ENCODE results near the gene EIF4E3. TPM values are rescaled to one million over a fixed set of nuclear protein-coding genes. Genes with fewer than 3 reads are reported as not detected.

EIF4E3 gene
- total RNA-seq, 1 donor from 2014 or later, result 15.7 TPM

DNA sequence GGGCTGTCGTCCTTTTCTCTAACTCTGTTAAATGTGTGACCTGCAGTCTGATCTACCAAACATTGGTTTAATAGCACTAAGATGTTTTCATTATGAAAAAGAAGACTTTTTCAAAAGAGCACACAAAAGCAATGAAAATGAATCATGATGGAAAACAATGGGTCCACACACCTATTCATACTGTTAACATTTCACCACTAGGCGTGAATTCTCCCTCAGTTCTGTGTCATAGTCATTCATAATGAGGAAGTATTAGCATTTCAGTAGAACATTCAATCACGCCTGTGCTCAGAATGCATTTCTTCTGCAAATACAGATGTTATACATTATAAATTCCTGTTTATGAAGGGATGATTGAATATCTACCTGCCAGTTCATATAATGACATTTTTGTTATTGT, 35.9 kb downstream of the EIF4E3 start:
- ATAC-seq, result peak; percentile 89

DNA sequence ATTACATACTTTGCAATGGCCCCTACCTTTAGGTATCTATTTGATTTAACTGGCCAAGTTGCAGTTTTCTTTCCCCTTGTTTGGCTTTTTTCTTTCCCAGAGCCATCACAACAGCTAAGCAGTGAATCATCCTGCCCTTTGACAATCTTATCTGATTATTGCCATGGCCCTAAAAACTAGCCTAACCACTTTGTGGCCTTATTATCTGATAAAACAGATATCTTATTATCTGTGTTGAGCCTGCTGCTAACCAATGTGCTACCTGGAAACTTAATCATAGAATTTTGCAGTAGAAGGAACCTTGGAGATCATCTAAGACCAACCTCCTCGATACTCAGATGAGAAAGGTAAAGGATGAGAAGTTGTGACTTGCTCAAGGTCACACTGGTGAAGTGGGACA, 37.1 kb downstream of the EIF4E3 start:
- no peak for ATAC-seq

DNA sequence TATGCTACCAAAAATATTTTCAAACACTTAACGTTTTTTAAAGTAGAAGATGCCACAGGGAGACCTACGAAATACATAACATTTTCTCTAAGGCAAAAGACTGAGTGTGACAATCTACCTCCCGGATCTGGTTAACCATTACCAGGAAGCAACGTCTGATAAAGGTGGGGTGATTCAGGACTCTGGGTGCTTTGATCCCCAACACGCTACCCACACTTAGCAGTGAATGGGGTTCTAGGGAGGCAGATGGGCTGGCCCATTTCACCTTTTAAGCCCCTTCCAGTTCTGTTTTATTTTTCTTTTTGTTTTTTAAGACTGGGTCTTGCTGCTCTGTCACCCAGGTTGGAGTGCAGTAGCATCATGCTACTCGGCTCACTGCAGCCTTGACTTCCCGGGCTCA, 39.5 kb downstream of the EIF4E3 start:
- no peak for ATAC-seq

DNA sequence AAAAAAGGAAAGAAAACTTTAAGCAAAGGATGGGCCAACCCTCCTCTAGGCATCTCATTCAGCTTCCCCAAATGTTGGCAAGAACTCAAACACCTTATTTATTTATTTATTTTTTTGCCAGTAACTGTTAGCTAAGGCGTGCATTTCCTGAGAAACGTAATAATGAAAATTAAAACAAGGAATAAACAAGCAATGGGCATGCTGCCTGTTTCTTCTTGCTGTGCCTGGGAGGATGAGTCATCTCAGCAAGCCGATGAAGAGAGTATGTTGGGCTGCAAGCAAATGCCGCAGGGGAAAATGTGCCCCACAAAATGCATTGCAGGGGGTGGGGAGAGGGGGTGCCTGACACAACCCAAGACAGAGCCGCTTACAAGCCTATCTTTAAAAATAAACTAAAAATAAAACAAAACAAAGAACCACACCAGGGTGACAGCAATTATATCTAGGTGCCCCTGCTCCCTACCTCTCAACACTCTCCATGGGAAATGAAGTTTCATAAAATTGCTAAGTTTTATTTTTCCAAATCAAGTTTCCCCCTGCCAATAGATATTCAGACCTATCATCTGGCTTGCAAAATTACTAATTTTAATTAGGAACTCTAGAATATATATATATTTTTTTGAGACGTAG, 40.3 kb downstream of the EIF4E3 start:
- peak; percentile 38 for ATAC-seq

DNA sequence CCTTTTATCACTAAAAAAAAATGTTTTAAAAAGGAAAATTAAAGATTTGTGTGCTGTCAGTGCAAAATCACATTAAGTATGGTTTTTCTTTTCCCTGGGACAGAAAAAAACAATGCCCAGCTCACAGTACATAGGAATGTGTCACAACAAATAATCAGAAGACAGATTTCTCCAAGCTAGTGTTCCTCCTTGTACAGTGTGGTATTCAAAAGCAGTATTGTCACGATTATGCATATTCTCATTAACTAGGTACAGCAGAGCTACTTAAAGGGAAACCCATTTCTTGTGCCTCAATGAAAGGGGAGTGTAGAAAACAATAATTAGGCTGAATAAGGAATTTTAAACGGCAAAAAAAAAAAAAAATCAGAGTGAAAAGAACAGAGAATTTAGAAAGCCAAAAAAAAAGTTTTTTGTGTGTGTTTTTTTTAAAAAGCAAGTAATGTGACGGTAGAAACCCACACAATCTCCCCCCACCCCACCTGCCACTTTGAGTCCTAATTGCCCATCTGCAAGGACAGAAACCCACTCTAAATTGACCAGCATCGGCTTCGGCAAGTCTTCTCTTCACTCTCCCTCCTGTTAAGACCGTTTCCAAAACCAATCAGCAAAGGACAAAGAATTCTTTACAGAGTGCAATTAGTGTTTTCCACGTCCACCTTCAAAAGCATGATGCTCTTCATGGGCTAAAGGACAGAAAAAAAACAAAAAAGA, 41.0 kb downstream of the EIF4E3 start:
- ATAC-seq, result no peak

DNA sequence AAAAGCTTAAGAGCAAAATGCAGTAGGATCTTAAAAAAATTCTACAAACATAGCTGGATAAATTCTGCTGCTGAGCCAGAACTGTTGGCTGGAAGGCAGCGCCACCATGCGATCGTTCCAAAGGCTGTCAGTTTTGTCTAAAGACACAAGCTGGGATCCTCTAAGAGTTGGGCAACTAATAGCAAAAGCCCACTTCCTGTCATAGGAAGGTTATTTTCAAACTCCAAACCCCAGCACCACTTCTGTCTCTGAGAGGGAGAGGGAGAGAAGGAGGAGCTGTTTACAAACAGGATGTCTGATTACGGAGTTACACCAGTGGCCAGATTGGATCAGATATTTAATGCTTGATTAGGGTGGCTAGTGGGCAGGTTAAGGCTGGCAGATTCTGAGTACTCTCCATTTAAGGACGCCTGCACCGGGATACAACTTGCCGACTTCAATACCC, 44.0 kb downstream of the EIF4E3 start:
- ATAC-seq, result peak; percentile 54

DNA sequence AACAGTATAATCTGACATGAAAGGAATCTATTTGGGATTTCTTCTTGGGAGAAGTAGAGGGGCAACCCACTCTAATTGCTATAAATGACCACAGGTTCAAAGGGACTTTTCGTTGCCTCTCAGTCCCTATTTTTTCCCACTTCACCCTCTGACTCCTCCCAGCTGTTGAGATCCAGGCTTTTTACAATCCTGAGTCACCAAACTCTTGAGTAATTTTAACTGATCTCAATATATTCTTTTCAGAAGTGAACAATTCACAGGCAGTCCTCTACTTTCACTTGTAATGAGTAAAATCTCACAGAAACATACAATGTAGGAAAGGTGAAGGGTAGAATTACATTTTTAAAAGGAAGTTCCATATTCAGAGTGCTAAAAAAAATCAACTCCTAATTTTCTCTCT, 44.6 kb downstream of the EIF4E3 start:
- ATAC-seq, result no peak

DNA sequence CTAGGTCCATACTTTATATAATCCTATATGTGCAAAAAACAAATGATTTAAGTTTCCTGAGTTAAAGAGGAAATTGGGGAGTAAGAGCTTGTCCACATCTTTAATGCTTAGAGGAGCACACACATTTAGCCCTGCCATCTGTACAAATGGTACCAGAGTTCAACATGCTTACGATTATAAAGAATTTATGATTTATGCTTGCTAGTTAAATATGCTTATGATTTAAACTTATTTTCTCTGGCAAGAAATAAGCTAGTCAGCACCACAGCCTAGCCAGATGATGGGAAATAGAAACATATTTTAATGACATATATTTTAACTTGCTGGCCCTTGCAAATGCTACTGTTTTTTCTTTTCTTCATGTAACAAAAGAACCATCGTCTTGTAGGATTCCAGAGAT, 48.3 kb downstream of the EIF4E3 start:
- no peak for ATAC-seq

DNA sequence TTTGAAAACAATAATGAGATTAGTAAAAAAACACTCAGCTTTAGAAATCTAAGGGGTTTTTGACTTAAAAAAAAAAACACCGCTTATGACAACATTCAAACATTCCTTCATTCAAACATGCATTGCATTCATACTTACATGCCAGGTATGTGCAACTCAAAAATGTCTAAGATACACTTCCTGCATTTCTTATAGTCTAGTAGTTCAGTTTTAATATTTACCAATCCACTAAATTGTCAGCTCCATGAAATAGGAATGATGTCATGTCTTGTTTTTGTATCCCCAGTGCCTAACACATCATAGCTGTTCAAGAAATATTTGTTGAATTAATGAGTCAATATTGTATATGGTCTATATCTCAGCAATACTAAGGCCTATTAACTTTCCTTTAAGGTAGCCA, 51.7 kb downstream of the EIF4E3 start:
- no peak for ATAC-seq

DNA sequence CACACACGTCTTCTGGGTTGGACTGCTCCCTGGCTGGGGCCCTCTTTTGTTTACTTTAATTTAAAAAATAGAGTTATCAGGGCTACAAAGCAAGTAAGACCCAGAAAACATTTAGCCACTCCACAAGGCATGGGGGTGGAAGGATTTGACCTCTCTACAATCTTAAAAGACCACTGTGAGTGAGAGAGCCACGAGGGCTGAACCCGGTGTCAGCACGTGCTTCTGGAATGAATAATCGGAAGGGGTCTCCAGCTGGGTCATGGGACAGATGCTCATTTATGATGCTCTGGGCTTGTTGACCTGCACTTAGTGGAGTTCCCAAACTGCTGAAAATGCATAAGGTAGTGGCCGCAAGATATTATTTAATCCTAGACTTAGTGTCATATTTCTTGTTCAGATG, 52.4 kb downstream of the EIF4E3 start:
- no peak for ATAC-seq

DNA sequence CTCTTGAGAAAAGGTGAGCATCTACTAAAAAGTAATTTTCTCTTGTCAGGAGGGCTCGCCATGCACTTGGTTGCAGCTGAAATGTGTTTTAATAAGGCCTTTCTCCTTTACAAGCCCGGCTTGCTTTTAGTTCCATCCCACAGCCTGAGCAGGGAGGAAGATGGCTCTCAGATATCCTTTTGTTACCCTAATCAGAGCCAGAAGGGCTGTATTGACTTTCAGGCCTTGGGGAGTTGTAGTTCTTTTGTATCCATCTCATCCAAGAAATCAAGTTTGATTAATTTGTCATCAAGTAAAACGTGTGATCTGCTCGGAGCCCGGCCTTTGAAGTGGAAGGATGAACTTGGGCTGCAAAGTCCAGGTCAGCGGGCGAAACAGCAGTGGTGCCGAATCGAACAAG, 52.9 kb downstream of the EIF4E3 start:
- no peak for ATAC-seq

DNA sequence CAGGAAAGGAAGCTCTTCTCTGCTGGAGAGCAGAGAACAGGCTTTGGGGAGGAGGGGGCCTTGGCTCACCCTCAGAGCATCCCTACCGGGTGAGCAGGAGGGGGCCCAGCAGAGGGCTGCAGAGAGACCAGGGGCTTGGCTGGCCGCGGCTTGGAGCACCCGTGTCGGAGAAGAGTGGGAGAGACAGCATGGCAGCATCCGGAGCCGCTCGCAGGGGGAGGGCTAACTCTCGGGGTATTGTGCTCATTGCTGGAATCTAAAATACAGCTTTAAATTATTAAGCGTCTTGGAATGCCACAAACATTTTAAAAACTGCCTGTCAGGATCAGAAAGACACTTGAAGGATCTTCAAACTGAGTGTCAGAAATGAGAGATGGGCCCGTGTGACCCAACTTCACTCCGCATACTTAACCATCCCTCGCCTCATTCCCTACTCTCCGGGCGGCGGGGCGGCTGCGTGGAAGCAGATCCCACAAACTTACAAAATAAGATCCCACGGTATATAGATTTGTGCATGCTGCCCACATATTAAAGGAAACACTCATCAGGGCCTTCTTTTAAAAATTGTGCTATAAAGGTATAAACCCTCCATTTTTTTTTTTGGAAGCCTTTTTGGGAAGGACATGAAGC, 53.9 kb downstream of the EIF4E3 start:
- ATAC-seq, result no peak

DNA sequence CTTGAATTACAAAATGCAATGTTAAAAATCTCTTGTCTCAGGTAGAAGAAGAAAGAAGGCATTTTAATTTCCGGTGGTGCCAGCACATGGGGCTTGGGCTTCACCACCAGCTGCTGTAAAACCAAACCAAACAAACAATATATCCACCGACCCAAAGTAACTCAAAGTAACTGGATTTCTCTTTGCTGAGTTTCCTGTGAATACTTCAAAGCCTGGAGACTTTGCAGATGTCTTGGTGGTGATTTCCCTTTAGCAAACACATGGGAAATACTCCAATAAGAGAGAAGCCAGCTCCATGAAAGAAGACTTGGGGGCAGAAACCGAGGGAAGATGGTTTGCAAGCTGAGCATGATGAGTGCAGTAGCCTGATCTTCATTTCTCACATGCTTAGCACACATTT, 62.6 kb downstream of the EIF4E3 start:
- no peak for ATAC-seq

DNA sequence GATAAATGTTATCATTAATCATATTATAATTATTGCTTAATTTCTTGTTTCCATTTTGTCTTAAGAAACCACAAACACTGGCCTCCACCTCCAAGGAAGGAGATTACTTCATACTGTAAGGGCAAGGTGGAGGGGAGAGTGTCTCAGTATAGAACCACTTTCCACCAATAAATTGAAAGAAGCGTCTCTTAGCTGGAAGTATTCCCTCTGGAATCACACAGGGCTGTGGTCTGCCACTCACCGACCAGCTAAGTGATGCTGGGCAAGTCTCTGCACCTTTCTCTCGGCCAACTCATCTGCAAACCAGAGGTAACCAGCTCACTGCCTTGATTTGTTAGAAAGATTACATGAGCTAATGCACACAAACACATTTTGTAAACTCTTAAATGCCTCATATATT, 63.1 kb downstream of the EIF4E3 start:
- ATAC-seq, result no peak

DNA sequence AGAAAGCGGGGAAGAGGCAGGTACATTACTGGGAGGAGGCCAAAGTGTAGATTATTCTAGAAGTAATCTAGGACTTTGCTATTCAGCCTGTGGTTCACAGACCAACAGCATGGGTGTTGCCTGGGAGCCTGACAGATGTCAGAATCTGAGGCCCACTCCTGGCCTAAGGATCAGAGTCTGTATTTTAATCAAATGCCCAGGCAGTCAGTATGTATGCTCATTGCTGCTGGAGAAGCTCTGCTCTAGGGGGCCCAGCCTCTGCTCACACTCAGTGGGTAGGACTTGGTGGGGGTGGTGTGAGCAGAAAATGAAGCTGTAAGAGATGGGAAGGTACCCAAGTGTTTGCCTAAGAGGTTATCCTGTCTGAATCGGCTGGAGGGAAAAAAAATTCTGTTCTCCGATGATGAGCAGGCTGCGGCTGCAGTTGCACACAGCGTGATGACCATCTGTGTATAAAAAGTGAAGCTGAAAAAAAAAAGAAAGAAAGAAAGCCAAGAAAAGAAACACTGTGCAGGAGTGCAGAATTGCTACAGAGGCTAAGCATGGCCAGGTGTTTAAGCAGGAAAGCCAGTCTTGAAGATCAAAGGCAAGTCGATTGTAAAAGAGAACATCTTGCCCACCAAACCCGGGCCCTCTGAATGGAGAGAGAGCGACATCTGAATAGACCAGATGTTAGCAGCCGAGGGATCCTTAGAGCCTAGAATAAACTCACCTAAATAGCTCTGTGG, 65.2 kb downstream of the EIF4E3 start:
- ATAC-seq, result no peak

DNA sequence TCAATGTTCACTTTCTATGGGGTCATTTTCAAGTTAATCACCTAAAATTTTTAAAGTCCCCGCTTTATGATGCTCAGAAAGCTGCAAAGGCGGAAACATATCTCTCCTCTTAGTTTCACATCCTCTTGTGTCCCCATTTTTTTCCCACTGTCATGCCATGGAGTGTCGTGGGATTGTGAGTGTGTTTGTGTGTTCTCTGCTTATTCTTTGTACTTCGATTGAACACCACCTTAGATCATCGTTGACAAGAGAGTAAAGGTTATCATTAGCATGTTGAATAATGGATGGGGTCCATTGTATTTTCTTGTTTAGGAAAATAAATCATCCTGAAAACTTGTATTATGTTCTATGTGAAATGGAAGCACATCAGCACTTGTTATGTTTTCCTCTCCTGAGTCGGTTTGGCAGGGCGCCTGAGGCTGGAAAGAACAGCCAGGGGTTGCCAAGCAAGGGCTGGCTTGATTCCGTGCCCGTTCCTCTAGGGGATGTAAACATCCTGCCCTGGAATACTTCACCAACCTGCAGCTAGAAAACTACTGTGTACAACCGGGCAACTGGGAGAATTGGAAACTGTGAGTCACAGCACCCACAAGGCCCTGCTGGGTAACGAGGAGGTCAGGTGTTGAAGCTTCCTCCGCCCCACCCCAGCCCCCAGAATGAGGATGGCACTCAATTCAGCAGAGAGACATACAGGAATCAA, 67.2 kb downstream of the EIF4E3 start:
- peak; percentile 87 for ATAC-seq

DNA sequence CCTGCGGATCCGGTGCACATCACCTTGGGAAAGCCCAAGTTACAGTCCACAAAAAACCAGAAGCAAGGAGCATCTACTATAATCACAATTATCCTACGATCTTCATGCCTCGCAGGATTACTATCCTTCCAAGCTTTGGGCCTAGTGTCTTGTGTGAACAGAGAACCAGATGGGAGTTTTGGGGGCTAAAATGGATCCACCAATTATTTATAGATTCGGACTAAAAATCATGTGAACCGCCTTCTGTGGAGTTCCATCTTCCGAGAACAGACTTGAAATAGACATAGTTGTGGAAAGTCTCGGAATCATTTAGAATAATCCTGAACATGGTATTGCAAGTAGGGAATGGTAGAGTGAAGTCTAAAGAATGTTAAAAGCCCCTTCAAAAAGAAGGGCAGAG, 70.1 kb downstream of the EIF4E3 start:
- no peak for ATAC-seq

DNA sequence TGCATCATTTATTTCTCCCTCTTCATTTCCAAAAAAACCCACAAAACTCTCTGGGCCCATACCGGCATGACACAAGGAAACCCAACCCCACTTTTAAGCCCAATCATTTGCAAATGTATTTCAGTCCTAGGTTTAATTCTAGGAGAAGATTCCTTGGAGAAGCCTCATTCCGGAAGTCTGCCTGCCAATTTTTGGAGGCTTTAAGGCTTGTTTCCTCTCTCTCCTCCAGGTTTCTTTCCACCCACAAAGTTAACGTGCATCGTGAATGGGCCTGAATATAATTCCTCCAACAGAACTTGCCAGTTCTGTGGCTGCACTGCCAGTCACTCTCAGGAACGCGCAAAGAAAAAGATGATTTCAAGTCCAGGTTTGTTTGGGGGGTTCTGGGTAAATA, 71.8 kb downstream of the EIF4E3 start:
- ATAC-seq, result no peak

DNA sequence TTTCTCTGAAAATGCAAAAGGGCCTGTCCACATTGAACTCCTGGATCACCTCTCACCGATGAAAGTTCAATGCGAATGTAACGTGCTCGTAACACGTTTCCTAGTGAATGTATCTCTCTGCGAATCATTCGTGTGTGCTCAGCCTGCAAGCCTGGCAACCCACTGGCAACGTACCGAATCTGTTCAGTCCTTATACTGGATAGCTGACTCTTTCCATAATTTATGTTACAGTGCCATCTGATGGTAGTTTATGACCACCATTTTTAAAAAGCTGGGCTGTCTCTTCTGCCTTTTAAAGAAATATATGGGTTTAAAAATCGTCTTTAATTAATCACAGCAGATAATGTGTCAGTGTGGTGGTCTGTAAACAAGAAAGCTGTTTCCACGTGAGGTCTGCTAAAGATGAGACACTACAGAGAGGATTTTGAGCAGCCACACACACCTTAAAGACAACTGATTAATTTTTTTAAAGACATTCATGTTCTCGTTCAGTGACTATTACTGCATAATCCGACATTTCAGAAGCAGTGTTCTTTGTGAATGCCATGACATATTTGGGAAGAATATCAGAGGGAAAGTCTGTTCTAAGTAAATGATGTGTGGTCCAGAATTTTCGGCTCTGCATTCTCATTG, 72.3 kb downstream of the EIF4E3 start:
- peak; percentile 58 for ATAC-seq

DNA sequence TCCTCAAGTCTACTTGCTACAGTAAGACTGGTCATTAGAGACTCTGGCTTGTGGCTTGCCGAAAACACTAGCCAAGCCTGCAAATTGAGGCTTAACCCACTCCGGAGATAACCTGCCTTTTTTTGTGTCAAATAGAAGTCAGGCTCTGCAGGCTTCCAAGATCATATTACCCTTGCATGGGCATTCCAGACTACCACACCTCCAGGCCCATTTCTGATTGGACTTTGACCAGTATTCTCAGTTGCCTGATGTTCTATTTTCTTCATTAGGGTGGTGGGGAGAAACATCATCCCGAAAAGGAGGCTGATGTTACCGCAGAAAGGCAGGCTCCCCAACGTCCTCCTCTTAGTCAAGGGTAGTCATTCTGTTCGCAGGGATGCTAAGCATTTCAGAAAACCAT, 73.6 kb downstream of the EIF4E3 start:
- no peak for ATAC-seq

DNA sequence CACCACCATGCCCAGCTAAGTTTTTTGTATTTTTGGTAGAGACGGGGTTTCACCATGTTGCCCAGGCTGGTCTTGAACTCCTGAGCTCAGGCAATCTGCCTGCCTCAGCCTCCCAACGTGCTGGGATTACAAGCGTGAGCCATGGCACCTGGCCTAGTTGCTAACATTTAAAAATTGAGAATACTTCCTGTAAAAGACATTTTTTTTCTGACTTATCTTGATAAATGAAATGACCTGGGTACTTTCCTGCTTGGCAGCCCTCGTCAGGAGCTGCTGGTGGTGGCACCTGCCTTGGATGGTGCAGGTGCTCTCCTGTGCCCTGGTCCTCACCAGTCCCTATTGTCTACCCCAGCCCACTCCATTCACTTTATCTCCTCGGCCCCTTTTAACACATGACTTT, 74.8 kb downstream of the EIF4E3 start:
- ATAC-seq, result no peak

DNA sequence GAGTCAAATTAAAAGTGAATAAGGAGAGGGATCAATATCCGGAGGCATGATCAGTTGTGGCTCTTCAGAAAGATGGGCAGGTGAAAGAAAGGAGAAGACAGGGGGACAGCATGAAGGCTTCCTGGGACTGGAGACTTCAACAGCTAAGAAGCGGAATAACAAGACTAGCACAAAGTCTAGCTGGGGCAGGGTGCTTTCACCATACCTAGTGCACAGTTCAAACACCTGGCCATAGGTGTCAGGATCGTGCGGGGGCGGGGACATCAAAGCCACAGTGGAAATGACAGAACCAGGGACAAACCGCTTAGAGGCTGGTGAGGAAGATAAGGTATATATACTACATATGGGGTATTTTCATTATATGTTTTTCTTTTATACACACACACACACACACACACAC, 75.4 kb downstream of the EIF4E3 start:
- no peak for ATAC-seq

Measured in esophagus mucosa (tissue), 1 donor.